Left ventricle myocardium inferior (tissue), 1 donor: ENCODE data around the gene IER5. TPM values are rescaled to one million over a fixed set of nuclear protein-coding genes. Genes with fewer than 3 reads are reported as not detected.

Experiments
- DNase-seq: peaks from one replicate; pipeline ENCODE4 v3.0.0-alpha.2; 2020
- H3K27ac ChIP-seq: fragments of 200-600 bp; replicated peaks from 2 replicates; pipeline ENCODE4 v1.8.0; 2021
- H3K27me3 ChIP-seq: fragments of 200-600 bp; 2 replicates; pipeline ENCODE4 v1.8.0; 2021; ENCODE audit warnings: low read depth
- H3K36me3 ChIP-seq: fragments of 200-600 bp; 2 replicates; pipeline ENCODE4 v1.8.0; 2021
- H3K4me1 ChIP-seq: fragments of 200-600 bp; 2 replicates; pipeline ENCODE4 v1.8.0; 2021
- H3K4me3 ChIP-seq: fragments of 200-600 bp; 2 replicates; pipeline ENCODE4 v1.8.0; 2021; ENCODE audit warnings: mild to moderate bottlenecking, moderate library complexity
- H3K9me3 ChIP-seq: fragments of 200-600 bp; replicated peaks from 2 replicates; pipeline ENCODE4 v1.8.0; 2021
- intact Hi-C: fragments of 100-400 bp; cut with micrococcal nuclease; formaldehyde crosslinking; loops from one replicate; pipeline ENCODE4 v1.11.0; 2022
- total RNA-seq: library from RNA; stranded (reverse); fragmentation: NEBNext Ultra II Directional; extraction: Animal tissue kit (Norgen Biotek cat#: 25700); gene quantifications from one replicate; pipeline ENCODE4 v1.2.1, GENCODE V29; 2021
- TF ChIP-seq, protein P1 (sequence below): fragments of 200-600 bp; IDR thresholded peaks from 2 replicates; pipeline ENCODE4 v1.8.0; 2021; ENCODE audit warnings: antibody characterized with exemption, mild to moderate bottlenecking, borderline replicate concordance
- donor health status: DM: no; HTN: yes; CAD: no; lungs with severe emphysema.

Gene IER5
- total RNA-seq, 1 donor from 2014 or later: 22.1 TPM

DNA sequence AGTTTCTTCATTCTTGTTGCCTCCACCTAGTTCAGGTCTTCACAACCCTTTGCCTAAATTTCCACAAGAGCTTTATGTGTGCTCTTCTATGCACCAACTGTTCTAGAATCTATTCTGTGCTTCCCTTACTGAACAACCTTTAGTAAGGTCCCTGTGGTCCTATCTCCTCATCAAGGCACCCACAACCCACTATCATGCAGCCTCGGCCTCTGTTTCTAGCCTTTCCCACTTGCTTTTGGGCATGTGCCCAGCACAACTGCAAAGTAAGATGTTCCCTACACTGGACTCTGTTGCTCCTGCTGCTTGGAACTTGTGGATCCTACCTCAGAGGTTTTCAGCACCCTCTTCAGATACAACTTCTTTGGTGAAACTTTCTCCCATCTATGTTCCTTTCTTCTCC is 2.4 kb upstream of the IER5 start:
- Histone ChIP-seq H3K27ac (no peak overlapping the region), H3K9me3 (no peaks in the 10 kb centered on the region), H3K36me3 (no peaks in the 10 kb centered on the region), H3K27me3 (no peaks in the 10 kb centered on the region), H3K4me1 (peaks cover 35% of the 10 kb centered on the region), H3K4me3 (no peak overlapping the region)
- intact Hi-C loops: no loop called here
- no peak for DNase-seq
- TF ChIP-seq, protein P1, sequence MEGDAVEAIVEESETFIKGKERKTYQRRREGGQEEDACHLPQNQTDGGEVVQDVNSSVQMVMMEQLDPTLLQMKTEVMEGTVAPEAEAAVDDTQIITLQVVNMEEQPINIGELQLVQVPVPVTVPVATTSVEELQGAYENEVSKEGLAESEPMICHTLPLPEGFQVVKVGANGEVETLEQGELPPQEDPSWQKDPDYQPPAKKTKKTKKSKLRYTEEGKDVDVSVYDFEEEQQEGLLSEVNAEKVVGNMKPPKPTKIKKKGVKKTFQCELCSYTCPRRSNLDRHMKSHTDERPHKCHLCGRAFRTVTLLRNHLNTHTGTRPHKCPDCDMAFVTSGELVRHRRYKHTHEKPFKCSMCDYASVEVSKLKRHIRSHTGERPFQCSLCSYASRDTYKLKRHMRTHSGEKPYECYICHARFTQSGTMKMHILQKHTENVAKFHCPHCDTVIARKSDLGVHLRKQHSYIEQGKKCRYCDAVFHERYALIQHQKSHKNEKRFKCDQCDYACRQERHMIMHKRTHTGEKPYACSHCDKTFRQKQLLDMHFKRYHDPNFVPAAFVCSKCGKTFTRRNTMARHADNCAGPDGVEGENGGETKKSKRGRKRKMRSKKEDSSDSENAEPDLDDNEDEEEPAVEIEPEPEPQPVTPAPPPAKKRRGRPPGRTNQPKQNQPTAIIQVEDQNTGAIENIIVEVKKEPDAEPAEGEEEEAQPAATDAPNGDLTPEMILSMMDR: no peak

DNA sequence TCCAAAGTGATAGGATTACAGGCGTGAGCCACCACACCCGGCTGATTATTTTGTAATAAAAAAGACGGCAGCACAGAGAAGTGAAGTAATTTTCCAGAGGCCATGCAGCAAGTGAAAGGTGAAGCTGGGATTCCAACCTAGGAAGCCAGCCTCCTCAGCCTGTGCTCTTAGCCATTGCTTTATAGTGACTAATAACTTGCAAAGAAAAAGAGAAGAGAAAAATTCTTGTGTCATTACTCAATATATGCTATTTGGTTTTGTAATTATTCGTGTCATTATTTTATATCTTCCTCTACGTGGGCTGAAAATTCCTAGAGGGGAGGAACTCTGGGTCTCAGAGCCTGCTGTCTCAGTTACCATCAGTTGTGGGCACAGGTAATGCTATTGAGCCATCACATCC is 1.6 kb upstream of the IER5 start:
- Histone ChIP-seq H3K27ac (no peak overlapping the region), H3K27me3 (no peaks in the 10 kb centered on the region), H3K36me3 (no peaks in the 10 kb centered on the region), H3K4me3 (no peak overlapping the region), H3K9me3 (no peaks in the 10 kb centered on the region), H3K4me1 (peaks cover 43% of the 10 kb centered on the region)
- DNase-seq: no peak
- intact Hi-C loops: no loop called here
- TF ChIP-seq, protein P1: no peak

- no peak for DNase-seq
- Histone ChIP-seq H3K27ac (no peak overlapping the region), H3K4me3 (no peak overlapping the region), H3K27me3 (no peaks in the 10 kb centered on the region), H3K9me3 (no peaks in the 10 kb centered on the region), H3K36me3 (peaks cover 3% of the 10 kb centered on the region), H3K4me1 (peaks cover 48% of the 10 kb centered on the region)
- intact Hi-C loops: no loop called here
- TF ChIP-seq, protein P1: no peak
Measured at GRCh38 chr1:181087400-181087901, 1.0 kb upstream of the IER5 start.

DNA sequence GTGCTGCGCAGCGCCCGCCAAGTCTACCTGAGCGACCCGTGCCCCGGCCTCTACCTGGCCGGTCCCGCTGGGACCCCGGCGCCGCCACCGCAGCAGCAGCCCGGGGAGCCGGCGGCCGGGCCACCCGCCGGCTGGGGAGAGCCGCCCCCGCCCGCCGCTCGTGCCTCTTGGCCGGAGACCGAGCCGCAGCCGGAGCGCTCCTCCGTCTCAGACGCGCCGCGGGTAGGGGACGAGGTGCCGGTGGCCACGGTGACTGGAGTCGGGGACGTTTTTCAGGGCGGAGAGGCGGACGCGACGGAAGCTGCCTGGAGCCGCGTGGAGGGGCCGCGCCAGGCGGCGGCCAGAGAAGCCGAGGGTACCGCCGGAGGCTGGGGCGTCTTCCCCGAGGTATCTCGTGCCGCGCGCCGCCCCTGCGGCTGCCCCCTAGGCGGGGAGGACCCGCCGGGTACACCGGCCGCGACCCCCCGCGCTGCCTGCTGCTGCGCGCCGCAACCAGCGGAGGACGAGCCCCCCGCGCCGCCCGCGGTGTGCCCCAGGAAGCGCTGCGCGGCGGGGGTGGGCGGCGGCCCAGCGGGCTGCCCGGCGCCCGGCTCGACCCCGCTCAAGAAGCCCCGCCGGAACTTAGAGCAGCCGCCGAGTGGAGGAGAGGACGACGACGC is 646 bp downstream of the IER5 start:
- intact Hi-C loops: no loop called here
- Histone ChIP-seq H3K9me3 (no peaks in the 10 kb centered on the region), H3K27me3 (no peaks in the 10 kb centered on the region), H3K36me3 (peaks cover 7% of the 10 kb centered on the region), H3K4me3 (peak overlapping the region; percentile 81), H3K4me1 (peaks cover 64% of the 10 kb centered on the region), H3K27ac (peak overlapping the region; percentile 96)
- TF ChIP-seq, protein P1: no peak
- DNase-seq: peak; percentile 39

DNA sequence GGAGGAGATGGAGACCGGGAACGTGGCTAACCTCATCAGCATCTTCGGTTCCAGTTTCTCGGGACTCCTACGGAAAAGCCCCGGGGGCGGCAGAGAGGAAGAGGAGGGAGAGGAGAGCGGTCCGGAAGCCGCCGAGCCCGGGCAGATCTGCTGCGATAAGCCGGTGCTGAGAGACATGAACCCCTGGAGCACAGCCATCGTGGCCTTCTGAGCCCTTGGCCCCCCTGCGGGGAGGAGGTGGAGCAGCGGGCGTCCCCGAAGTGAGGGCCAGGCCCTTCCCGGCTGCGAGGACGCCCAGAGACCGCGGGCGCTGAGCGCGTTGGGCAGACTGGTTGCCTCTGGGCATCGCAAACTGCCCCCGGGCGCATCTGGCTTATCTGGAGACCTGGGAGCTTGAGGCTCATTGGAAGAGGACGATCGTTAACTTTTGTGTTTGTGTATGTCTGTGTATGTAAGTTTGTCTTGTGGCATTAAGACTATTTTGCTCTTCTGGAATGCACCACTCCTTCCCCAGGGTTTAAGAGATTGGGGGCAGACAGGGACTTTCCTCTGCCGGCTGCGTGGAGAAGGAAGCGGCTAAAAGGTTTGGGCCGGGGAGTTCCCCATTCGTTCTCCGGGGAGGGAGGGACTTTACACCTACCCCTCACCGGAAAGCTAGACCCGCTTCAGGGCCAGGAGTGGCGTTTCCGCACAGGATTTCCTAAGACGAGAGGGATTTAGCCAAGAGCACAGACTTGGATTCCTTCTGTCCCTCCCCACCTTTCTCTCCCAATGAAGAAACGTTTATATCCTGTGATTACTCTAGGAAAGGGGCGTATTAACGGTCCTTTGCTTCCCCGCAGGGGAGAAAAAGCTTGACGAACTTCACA is 1.4 kb downstream of the IER5 start:
- Histone ChIP-seq H3K4me1 (peaks cover 66% of the 10 kb centered on the region), H3K36me3 (peaks cover 7% of the 10 kb centered on the region), H3K27me3 (no peaks in the 10 kb centered on the region), H3K27ac (peak overlapping the region; percentile 96), H3K4me3 (peak overlapping the region; percentile 81), H3K9me3 (no peaks in the 10 kb centered on the region)
- peak; percentile 72 for DNase-seq
- TF ChIP-seq, protein P1: no peak
- intact Hi-C loops: no loop called here
